Right hindlimb (tissue), 1 donor: ENCODE measurements around the gene LY9.
"Not testable (repeated sequence)": the region's sequence is repeated elsewhere in the genome, so short reads cannot be mapped to it uniquely, and the experiment has no call there.

Experiments used
- DNase-seq: peaks from one replicate; pipeline ENCODE4 v3.0.0-alpha.2; 2018

Gene LY9

DNA sequence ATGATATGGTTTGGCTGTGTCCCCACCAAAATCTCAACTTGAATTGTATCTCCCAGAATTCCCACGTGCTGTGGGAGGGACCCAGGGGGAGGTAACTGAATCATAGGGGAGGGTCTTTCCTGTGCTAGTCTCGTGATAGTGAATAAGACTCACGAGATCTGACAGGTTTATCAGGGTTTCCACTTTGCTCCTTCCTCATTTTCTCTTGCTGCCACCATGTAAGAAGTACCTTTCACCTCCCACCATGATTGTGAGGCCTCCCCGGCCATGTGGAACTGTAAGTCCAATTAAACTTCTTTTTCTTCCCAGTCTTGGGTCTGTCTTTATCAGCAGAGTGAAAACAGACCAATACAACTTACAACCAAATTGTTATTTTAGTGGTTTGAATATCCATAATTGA is 71.7 kb downstream of the LY9 start:
- not testable (repeated sequence) for DNase-seq

DNA sequence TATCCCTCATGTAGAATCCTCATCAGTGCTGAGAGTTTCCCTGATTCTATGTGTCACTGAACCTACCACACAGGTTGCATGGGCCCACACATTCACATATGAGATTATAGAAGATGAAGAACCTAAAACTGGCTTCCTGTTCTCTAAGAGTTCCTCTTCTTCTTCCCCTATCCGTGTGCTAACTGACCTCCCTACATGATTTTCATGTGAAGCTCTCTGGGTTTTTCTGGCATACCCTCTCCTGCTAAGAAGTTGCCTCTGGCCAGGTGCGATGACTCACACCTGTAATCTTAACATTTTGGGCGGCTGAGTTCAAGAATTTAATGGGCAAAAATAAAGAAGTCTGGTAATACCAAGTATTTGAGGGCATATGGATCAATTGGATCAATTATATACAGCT is 72.2 kb downstream of the LY9 start:
- DNase-seq = no peak

DNA sequence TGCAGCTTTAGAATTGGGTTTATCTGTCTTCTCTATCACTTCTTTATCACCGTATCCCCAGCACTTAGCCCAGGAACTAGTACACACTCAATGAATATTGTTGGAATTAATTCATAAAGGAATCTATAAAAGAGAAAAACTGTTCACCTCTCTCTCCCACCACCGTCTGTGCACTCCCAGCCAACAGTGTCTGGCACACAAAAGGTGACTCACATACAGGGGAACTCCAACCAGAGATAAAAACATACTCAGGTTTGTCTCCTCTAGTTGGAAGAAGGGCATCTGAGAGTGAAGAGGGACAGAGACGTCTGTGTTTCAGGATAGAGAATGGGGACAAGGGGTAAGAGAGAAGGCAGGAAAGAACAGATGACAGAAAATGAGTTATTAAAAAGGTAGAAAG is 79.0 kb downstream of the LY9 start:
- DNase-seq = no peak

DNA sequence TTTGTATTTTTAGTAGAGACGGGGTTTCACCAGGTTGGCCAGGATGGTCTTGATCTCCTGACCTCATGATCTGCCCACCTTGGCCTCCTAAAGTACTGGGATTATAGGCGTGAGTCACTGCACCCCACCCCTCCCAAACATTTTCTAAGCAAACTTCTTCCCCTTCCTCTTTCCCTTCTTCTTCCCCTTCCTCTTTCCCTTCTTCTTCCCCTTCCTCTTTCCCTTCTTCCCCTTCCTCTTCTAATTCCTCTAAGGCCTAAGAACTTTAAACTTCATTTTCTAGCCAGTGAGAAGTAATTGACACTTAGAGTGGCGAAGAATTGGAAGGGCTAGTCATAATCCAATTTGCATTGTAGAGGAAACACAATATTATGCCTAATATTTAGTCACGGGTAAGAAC is 79.6 kb downstream of the LY9 start:
- not testable (repeated sequence) for DNase-seq

DNA sequence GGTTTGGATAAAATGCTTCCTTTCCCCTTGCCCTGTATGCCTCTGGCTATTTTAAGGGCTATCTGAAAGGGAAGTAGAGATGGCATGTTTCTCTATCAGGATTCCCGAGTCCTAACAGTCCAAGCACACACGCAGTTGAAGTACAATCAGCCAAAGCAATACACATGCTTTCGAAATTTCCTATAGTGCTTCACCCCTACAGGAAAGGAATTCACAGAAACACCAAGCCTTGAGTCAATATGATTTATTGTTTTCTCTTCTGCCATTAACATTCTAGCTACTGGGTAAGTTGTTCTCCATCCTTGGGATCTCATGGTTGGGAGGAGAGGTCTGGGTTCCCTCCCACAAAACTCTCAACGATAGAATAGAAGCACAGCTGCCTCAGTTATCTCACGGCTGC is 80.3 kb downstream of the LY9 start:
- no peak for DNase-seq

DNA sequence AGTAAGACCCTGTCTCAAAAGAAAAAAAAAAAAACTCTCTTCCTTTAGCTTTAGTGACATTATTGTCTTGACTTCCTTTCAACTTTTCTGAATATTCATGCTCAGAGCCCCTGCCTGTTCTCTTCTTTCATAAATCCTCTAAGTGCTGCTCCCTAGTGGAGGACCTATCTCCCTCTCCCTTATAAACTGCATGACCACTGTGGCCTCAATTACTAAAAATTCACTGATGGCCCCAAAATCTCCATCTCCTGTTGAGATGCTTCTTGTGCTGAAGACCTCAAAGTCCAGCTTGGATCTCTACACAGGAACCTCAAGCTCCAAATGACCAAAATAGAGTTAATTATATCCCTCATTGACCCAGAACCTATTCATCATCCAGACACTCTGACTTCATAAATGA is 81.2 kb downstream of the LY9 start:
- DNase-seq = no peak
